GM12801 (cell line): ENCODE measurements around the gene ACY1.

Experiments used
- TF ChIP-seq, protein P1 (sequence below): IDR thresholded peaks from one replicate; pipeline ENCODE4 v1.5.1; 2011; ENCODE audit warnings: control low read depth; ENCODE audit not compliant: insufficient read length; ENCODE audit errors: extremely low read depth

Gene ACY1

DNA sequence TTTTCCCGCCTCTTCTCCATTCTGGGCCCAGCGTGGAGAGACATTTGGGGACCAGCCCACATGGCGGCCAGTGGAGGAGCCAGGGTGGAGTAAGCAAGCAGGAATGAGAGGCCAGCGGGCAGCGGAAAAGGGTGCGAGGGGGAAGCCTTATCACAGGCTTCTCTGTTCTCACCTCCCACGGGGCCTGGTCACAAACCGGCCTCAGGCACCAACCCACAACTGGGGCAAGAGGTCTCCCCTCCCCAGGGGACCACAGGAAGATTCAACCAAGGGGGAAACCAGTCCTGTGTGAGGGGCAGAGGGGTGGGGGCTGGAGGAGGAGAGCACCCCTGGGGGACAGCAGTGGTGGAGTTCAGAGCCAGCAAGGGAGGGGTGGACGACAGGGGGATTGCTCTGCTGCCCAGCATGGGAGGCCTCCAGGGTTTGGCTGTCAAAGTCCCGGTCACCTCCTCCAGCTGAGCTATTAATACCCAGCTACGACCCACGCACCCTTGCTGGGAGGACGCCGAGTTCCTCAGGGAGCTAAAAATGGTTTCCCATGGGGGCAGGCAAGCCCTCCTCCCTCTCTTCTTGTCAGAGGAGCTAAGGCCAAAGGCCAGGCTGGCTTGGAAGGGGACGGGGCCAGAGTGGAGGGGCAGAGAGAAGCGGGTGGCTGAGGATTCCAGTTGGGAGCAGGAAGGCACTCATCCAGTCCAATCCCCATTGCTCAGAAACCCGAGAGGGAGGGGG, 36.2 kb downstream of the ACY1 start:
- TF ChIP-seq, protein P1, sequence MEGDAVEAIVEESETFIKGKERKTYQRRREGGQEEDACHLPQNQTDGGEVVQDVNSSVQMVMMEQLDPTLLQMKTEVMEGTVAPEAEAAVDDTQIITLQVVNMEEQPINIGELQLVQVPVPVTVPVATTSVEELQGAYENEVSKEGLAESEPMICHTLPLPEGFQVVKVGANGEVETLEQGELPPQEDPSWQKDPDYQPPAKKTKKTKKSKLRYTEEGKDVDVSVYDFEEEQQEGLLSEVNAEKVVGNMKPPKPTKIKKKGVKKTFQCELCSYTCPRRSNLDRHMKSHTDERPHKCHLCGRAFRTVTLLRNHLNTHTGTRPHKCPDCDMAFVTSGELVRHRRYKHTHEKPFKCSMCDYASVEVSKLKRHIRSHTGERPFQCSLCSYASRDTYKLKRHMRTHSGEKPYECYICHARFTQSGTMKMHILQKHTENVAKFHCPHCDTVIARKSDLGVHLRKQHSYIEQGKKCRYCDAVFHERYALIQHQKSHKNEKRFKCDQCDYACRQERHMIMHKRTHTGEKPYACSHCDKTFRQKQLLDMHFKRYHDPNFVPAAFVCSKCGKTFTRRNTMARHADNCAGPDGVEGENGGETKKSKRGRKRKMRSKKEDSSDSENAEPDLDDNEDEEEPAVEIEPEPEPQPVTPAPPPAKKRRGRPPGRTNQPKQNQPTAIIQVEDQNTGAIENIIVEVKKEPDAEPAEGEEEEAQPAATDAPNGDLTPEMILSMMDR: no peak

DNA sequence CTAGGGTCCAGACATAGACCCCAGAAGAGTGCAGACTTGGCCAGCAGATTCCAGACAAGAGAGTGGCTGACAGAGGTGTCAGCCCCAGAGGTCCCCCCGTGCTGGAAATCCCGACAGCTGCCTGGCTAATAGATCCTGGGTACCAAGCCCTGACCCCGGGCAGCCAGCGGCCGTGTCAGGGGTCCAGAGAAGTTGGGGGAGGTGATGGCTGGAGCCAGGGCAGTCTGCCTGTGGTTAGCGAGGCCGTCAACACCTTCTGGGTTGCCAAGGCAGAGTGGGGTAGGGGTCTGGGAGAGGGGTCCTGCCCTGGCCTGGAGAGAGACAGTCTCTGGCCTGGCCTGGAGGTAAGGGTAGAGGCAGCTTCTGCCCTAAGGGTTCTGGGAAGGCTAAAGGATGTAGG, 37.5 kb downstream of the ACY1 start:
- TF ChIP-seq, protein P1: no peak

DNA sequence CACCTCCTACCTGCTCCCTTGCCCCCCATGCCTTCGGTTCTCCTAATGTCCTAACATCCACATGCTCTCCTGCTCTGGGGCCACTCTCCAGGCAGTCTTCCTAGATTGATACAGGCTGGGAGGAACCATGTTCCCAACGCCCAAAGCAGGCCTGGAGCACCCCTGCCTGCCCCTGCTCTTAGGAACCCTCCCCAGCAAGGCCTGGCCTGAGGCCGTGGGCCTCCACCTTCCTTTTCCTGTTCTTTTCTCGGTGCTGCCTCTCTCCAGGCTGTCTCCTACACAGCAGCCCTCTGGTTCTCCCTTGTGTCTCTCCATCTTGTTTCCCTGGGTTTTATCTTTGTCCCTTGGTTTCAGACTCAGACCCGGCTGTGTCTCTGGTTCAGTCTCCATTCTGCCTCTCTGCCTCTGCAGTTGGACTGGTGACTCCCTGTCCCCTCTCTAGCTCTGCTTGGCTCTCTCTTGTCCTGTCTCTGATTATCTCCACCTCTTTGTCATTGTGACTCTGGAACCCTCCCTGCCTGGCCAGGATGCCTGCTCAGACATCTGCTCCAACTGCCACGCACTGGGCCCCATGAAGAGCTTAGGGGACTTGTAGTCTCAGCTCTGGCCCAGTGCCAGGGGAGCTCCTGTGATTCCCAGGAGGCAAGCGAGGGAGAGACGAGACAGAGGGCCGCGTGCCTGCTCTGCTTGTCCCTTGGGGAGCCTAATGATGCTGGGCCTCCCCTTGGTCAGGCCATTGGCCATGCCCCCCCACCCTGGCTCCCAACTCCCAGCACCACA, 38.3 kb downstream of the ACY1 start:
- TF ChIP-seq, protein P1: no peak

DNA sequence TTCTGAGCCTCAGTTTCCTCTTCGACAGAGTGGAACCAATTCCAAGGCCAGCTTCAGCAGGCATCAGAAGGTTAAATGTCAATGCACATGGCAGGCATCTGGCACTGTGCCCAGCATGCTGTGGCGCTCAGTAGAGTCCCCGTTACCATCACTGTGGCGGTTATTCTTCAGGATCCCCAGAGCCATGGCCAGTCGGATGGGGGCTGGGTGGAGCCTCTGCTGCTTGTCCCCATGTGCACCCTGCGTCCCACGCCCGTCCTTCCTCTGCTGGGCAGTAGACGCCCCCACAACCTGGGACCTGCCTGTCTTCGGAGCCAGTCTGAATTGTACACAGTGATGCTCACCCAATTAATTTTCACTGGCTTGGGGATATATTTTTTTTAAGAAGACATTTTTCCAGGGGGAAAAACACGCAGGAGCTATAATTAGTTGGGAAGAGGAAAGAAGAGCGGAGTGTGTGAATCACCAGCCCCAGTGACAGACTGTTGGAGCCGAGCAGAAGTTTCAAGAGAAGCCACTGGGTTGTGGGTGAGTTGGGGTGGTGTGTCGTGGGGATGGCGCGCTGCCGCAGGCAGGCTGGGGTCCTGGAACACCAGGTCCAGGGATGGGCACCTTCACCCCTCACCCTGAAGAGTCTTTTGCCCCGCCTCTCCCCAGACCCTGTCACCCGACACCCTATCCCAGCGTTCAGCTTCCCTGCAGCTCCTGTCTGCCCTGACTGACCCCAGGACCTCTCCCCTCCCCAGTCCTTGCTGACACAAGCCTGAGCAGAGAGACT, 39.2 kb downstream of the ACY1 start:
- TF ChIP-seq, protein P1: no peak

DNA sequence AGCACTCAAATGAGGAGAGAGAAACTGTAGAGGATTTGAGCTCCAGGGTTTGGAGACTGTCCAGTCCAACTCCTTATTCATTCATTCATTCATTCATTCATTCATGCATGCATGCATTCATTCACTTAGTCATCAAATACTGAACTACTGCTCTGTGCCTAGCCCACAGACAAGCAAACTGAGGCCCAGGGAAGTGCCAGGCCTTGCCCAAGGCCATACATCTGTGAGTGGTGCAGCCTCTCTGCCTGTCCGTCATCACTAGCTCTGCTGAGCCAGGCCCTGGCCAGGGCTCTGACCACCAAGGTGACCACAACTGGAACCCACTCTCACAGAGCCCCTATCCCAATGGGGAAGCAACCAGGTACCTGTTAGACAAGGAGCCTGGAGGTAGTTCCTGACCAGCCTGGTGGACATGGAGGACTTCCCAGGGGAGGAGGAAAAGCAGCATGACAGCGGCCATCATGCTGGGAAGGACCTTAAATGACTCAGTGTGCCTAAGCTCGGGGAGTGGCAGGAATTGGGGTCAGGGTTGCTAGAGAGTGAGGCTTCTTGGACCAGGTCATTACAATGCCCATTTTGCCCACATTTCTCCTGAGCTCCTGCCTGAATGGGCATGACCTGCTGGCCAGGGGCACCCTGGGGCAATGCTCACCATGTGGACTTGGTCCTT, 39.9 kb downstream of the ACY1 start:
- TF ChIP-seq, protein P1: no peak

DNA sequence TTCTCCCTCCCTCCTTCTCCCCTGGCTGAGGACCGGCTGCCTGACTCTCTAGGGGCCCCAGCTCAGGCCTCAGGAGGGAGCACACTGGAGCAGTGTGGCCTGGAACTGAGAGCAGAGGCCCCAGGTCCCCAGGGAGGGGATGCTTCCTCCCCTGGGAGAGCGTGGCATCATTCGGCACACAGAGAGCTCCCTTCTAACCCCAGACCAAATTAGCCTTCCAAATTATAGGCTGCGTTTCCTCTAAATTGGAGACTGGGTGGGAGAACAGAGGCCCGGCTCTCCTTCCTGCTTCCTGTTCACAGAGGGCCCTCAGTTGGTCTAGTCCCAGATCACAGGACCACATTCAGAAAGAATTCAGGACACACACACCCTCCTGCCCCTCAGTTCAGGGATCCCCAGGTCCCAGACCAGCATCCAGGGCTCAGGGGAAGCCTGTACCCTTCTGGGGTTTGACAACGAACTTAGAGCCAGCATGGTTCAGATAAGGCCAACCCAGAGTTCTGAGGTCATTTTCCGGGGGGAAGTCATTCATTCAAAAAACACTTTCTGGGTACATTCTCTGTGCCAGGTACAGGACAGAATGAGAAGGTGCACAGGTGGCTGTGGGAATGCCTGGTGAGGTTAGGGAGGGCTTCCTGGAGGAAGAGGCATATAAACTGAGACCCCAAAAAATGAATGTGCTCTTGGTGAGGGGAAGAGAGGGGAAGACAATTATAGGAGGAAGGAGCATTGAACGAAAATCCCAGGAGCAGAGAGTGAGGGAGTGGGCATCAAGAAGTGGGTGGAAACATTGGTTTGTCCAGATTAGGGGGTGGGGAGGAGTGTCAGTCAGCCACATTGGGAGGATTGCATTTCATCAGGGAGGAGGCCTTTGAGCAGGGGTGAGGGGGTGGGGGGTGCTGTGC, 40.8 kb downstream of the ACY1 start:
- TF ChIP-seq, protein P1: no peak
